OCI-LY7 (cell line): ENCODE data around the gene OGA. TPM values are rescaled to one million over a fixed set of nuclear protein-coding genes. Genes with fewer than 3 reads are reported as not detected.

Source experiments
- BruUV-seq: library from RNA; stranded (reverse); fragments of 400-500 nt; replicated peaks from 2 replicates; lab custom pipeline; 2021; lab: Mats Ljungman, UMichigan
- CTCF ChIA-PET: fragments of 300-600 bp; sonication (Branson Sonifier 250); formaldehyde crosslinking; loops from one replicate; lab custom pipeline; 2022; ENCODE audit warnings: antibody characterized with exemption; ENCODE audit not compliant: unreplicated experiment; lab: Charles Lee
- POLR2A ChIA-PET: fragments of 300-600 bp; sonication (Branson Sonifier 250); formaldehyde crosslinking; loops from one replicate; lab custom pipeline; 2022; ENCODE audit warnings: antibody characterized with exemption; lab: Charles Lee
- DNase-seq: peaks from one replicate; pipeline ENCODE4 v3.0.0-alpha.2; 2015; ENCODE audit warnings: low spot score
- H2AFZ ChIP-seq: fragments of 200-600 bp; sonication (generic), shearing (Covaris generic); 2 replicates; pipeline ENCODE4 v1.6.1; 2014; ENCODE audit warnings: mild to moderate bottlenecking, antibody characterized with exemption, low read length, moderate library complexity
- H3K27ac ChIP-seq: fragments of 200-600 bp; sonication (generic); 2 replicates; pipeline ENCODE4 v1.5.1; 2014; ENCODE audit warnings: mixed run types, low read depth, mild to moderate bottlenecking, moderate library complexity, low read length, inconsistent platforms; ENCODE audit not compliant: poor library complexity, severe bottlenecking
- H3K36me3 ChIP-seq: fragments of 200-600 bp; sonication (generic); 2 replicates; pipeline ENCODE4 v1.6.1; 2014; ENCODE audit warnings: mild to moderate bottlenecking, antibody characterized with exemption, low read length, moderate library complexity, mixed read lengths; ENCODE audit not compliant: insufficient read depth
- H3K4me1 ChIP-seq: fragments of 200-600 bp; sonication (generic); 2 replicates; pipeline ENCODE4 v1.5.1; 2014; ENCODE audit warnings: mild to moderate bottlenecking, low read length; ENCODE audit not compliant: insufficient read depth, poor library complexity, severe bottlenecking
- H3K4me2 ChIP-seq: fragments of 200-600 bp; sonication (generic); 2 replicates; pipeline ENCODE4 v1.6.1; 2014; ENCODE audit warnings: mild to moderate bottlenecking, low read length
- H3K4me3 ChIP-seq: fragments of 200-600 bp; sonication (generic); 2 replicates; pipeline ENCODE4 v1.5.1; 2014; ENCODE audit warnings: mild to moderate bottlenecking, low read depth, low read length; ENCODE audit not compliant: poor library complexity, severe bottlenecking
- H3K79me2 ChIP-seq: fragments of 200-600 bp; sonication (generic); 2 replicates; pipeline ENCODE4 v1.6.1; 2016; ENCODE audit warnings: low read depth, mild to moderate bottlenecking, low read length, moderate library complexity, mixed read lengths; ENCODE audit not compliant: insufficient read depth
- H3K9me2 ChIP-seq: fragments of 200-600 bp; sonication (generic); 2 replicates; pipeline ENCODE4 v1.6.1; 2016; ENCODE audit warnings: mild to moderate bottlenecking, low read length, mixed read lengths; ENCODE audit not compliant: insufficient read depth
- H3K9me3 ChIP-seq: fragments of 200-600 bp; sonication (generic); 2 replicates; pipeline ENCODE4 v1.6.1; 2014; ENCODE audit warnings: mild to moderate bottlenecking, mixed run types, low read length, mixed read lengths
- H4K20me1 ChIP-seq: fragments of 200-600 bp; sonication (generic); 2 replicates; pipeline ENCODE4 v1.6.1; 2014; ENCODE audit warnings: mild to moderate bottlenecking, antibody characterized with exemption, low read length, moderate library complexity, mixed read lengths; ENCODE audit not compliant: insufficient read depth
- CTCF ChIP-seq: fragments of 200-600 bp; sonication (generic); conservative IDR thresholded peaks from 2 replicates; pipeline ENCODE4 v1.5.1; 2014; ENCODE audit warnings: mild to moderate bottlenecking, antibody characterized with exemption, low read length, moderate library complexity, mixed read lengths
- EZH2phosphoT487 ChIP-seq: fragments of 200-600 bp; sonication (generic); IDR thresholded peaks from 2 replicates; pipeline ENCODE4 v1.6.1; 2018; ENCODE audit warnings: low read depth, borderline replicate concordance, mild to moderate bottlenecking, mixed run types, antibody characterized with exemption, low read length, moderate library complexity, mixed read lengths
- intact Hi-C: fragments of 100-400 bp; cut with micrococcal nuclease; formaldehyde crosslinking; loops from one replicate; pipeline ENCODE4 v1.10.0; 2022; ENCODE audit not compliant: unreplicated experiment
- total RNA-seq, 2 experiments: library from RNA; depleted of rRNA in 1 of 2; stranded (reverse); fragments of >200 nt in 1 of 2; shearing (Covaris generic) in 1 of 2; gene quantifications; 2 replicates each; pipeline ENCODE4 v1.2.3, GENCODE V29; 2014 to 2022

OGA gene
- total RNA-seq, 2 experiments from 2014 or later = 65.5 to 109 TPM

- Histone ChIP-seq H3K4me3 (no peak overlapping the region), H3K9me2 (no peaks in the 10 kb centered on the region), H3K9me3 (no peaks in the 10 kb centered on the region), H3K79me2 (no peaks in the 10 kb centered on the region), H2AFZ (no peak overlapping the region), H3K4me2 (no peak overlapping the region), H4K20me1 (no peaks in the 10 kb centered on the region), H3K4me1 (no peaks in the 10 kb centered on the region), H3K27ac (no peak overlapping the region), H3K36me3 (no peaks in the 10 kb centered on the region)
- BruUV-seq = no TSS peak
- DNase-seq = no peak
- intact Hi-C loops = no loop called here
- TF ChIP-seq EZH2phosphoT487 (no peak), CTCF (no peak)
- CTCF ChIA-PET = interaction anchor here (0.6 kb wide), 1 partner anchor 165 kb away, joined by 4 read pairs; no protein-coding TSS in a partner anchor
- POLR2A ChIA-PET = interaction anchor here (0.6 kb wide), 1 partner anchor 27 kb away, joined by 8 read pairs; no protein-coding TSS in a partner anchor
Measured at GRCh38 chr10:101770331-101771215, 47.7 kb downstream of the OGA start.

- H3K9me2 ChIP-seq = no peaks in the 10 kb centered on the region
- H2AFZ ChIP-seq = no peak overlapping the region
- no peak overlapping the region for H3K4me3 ChIP-seq
- ChIA-PET CTCF (interaction anchor here (0.6 to 1.1 kb wide), 2 partner anchors 12 to 164 kb away, joined by 3 to 4 read pairs; no protein-coding TSS in a partner anchor), POLR2A (interaction anchor here (0.6 kb wide), 1 partner anchor 26 kb away, joined by 8 read pairs; no protein-coding TSS in a partner anchor)
- H3K36me3 ChIP-seq = no peaks in the 10 kb centered on the region
- H3K9me3 ChIP-seq = no peaks in the 10 kb centered on the region
- DNase-seq = no peak
- no peak overlapping the region for H3K27ac ChIP-seq
- no peak overlapping the region for H3K4me2 ChIP-seq
- no peaks in the 10 kb centered on the region for H3K79me2 ChIP-seq
- no peak for TF ChIP-seq EZH2phosphoT487
- intact Hi-C loops = no loop called here
- no TSS peak for BruUV-seq
- no peaks in the 10 kb centered on the region for H3K4me1 ChIP-seq
- no peaks in the 10 kb centered on the region for H4K20me1 ChIP-seq
Measured at GRCh38 chr10:101769541-101770180, 48.6 kb downstream of the OGA start.

- no peak overlapping the region for H3K4me3 ChIP-seq
- no peak overlapping the region for H3K27ac ChIP-seq
- no peaks in the 10 kb centered on the region for H4K20me1 ChIP-seq
- no peaks in the 10 kb centered on the region for H3K9me2 ChIP-seq
- intact Hi-C loops = no loop called here
- H3K4me1 ChIP-seq = no peaks in the 10 kb centered on the region
- DNase-seq = no peak
- BruUV-seq = no TSS peak
- ChIA-PET POLR2A (interaction anchor here (0.6 kb wide), 1 partner anchor 51 kb away, joined by 7 read pairs; no protein-coding TSS in a partner anchor), CTCF (interaction anchor here (1.1 to 1.7 kb wide), 2 partner anchors 13 to 166 kb away, joined by 3 to 7 read pairs; no protein-coding TSS in a partner anchor)
- H3K9me3 ChIP-seq = no peaks in the 10 kb centered on the region
- H2AFZ ChIP-seq = no peak overlapping the region
- H3K79me2 ChIP-seq = no peaks in the 10 kb centered on the region
- H3K4me2 ChIP-seq = no peak overlapping the region
- H3K36me3 ChIP-seq = no peaks in the 10 kb centered on the region
- TF ChIP-seq EZH2phosphoT487 (no peak), CTCF (no peak)
Measured at GRCh38 chr10:101768791-101769170, 49.5 kb downstream of the OGA start.
